HCT116 (cell line): ENCODE data around the gene PCDH9. TPM values are rescaled to one million over a fixed set of nuclear protein-coding genes. Genes with fewer than 3 reads are reported as not detected.

Experiments used
- ATAC-seq: fragments of 200-7000 bp; cut with Tn5 transposase; 2 replicates; pipeline ENCODE4 v1.9.1; 2020; ENCODE audit warnings: mild to moderate bottlenecking, moderate library complexity
- BruUV-seq: library from RNA; stranded (reverse); fragments of 400-500 nt; replicated peaks from 2 replicates; lab custom pipeline; 2021; lab: Mats Ljungman, UMichigan
- CTCF ChIA-PET: fragments of 300-600 bp; sonication (Branson Sonifier 250); formaldehyde crosslinking; loops from one replicate; lab custom pipeline; 2021; ENCODE audit warnings: antibody characterized with exemption; lab: Charles Lee
- POLR2A ChIA-PET: fragments of 300-600, 350-600 bp; sonication (Branson Sonifier 250); formaldehyde crosslinking; loops from one replicate; lab custom pipeline; 2021; ENCODE audit warnings: antibody characterized with exemption; lab: Charles Lee
- RAD21 ChIA-PET, 2 experiments: fragments of 300-600 bp; sonication (Branson Sonifier 250); formaldehyde crosslinking; loops; one replicate each; lab custom pipeline; 2023; ENCODE audit warnings: low total read pairs in 2 of 2; ENCODE audit not compliant: uncharacterized antibody in 2 of 2, unreplicated experiment in 2 of 2, low non-redundant PET in 1 of 2; lab: Charles Lee
- DNase-seq: peaks from one replicate; pipeline ENCODE4 v3.0.0-alpha.2; 2010; ENCODE audit warnings: low read depth, low spot score
- H2AFZ ChIP-seq: fragments of 200-600 bp; shearing (Covaris generic), sonication (generic); 2 replicates; pipeline ENCODE4 v1.6.1; 2017; ENCODE audit warnings: low read depth, mixed run types, mixed read lengths, antibody characterized with exemption, low read length; ENCODE audit not compliant: poor library complexity, severe bottlenecking
- H3K27ac ChIP-seq: 2 replicates; pipeline ENCODE4 v1.5.1; 2012; ENCODE audit warnings: low read depth, low read length
- H3K27me3 ChIP-seq: fragments of 200-600 bp; sonication (generic); 2 replicates; pipeline ENCODE4 v1.6.1; 2016; ENCODE audit warnings: mixed run types, low read length, mixed read lengths; ENCODE audit not compliant: insufficient read depth
- H3K36me3 ChIP-seq, 2 experiments: fragments of 200-500 bp in 1 of 2; fragments of 200-600 bp in 1 of 2; sonication (Bioruptor generic) in 1 of 2; sonication (generic) in 1 of 2; 2 replicates each; pipeline versions ENCODE4 v1.5.1 to v1.6.1; 2014 to 2016; ENCODE audit warnings: low read length in 2 of 2, inconsistent platforms in 1 of 2, mixed read lengths in 1 of 2, mixed run types in 1 of 2; ENCODE audit not compliant: insufficient read depth in 2 of 2, control insufficient read depth in 1 of 2
- H3K4me1 ChIP-seq, 2 experiments: fragments of 200-600 bp in 1 of 2; sonication (generic) in 1 of 2; 2 replicates each; pipeline versions ENCODE4 v1.5.1 to v1.6.1; 2012 to 2017; ENCODE audit warnings: low read length in 2 of 2, inconsistent platforms in 1 of 2, mild to moderate bottlenecking in 1 of 2, mixed read lengths in 1 of 2, mixed run types in 1 of 2, moderate library complexity in 1 of 2; ENCODE audit not compliant: insufficient read depth in 2 of 2, control insufficient read depth in 1 of 2
- H3K4me2 ChIP-seq: fragments of 200-600 bp; sonication (generic); 2 replicates; pipeline ENCODE4 v1.6.1; 2017; ENCODE audit warnings: mixed run types, low read length, mixed read lengths
- H3K4me3 ChIP-seq, 2 experiments: fragments of 200-600 bp in 1 of 2; sonication (generic) in 1 of 2; replicated peaks in 1 of 2; 2 replicates each; pipeline ENCODE4 v1.5.1; 2011 to 2016; ENCODE audit warnings: low read length in 2 of 2, control low read depth in 1 of 2, low read depth in 1 of 2, mild to moderate bottlenecking in 1 of 2, mixed read lengths in 1 of 2, mixed run types in 1 of 2
- H3K79me2 ChIP-seq: fragments of 200-600 bp; sonication (generic); 2 replicates; pipeline ENCODE4 v1.6.1; 2017; ENCODE audit warnings: mild to moderate bottlenecking, mixed run types, low read length, moderate library complexity, mixed read lengths; ENCODE audit not compliant: insufficient read depth
- H3K9ac ChIP-seq: fragments of 200-600 bp; sonication (generic); 2 replicates; pipeline ENCODE4 v1.6.1; 2016; ENCODE audit warnings: low read length, mixed read lengths
- H3K9me2 ChIP-seq: fragments of 200-600 bp; sonication (generic), shearing (Covaris generic); 2 replicates; pipeline ENCODE4 v1.6.1; 2017; ENCODE audit warnings: mixed run types, mild to moderate bottlenecking, moderate library complexity; ENCODE audit not compliant: insufficient read depth
- H3K9me3 ChIP-seq, 2 experiments: fragments of 200-500 bp in 1 of 2; fragments of 200-600 bp in 1 of 2; sonication (Bioruptor generic) in 1 of 2; sonication (generic) in 1 of 2; 2 replicates each; pipeline ENCODE4 v1.6.1; 2014 to 2017; ENCODE audit warnings: low read length in 2 of 2, mixed read lengths in 2 of 2, inconsistent platforms in 1 of 2, low read depth in 1 of 2, mild to moderate bottlenecking in 1 of 2, mixed run types in 1 of 2, moderate library complexity in 1 of 2; ENCODE audit not compliant: control insufficient read depth in 1 of 2, insufficient read depth in 1 of 2
- H4K20me1 ChIP-seq: fragments of 200-600 bp; sonication (generic), shearing (Covaris generic); 2 replicates; pipeline ENCODE4 v1.6.1; 2017; ENCODE audit warnings: mixed run types, mild to moderate bottlenecking, moderate library complexity; ENCODE audit not compliant: insufficient read depth
- CEBPB ChIP-seq: IDR thresholded peaks from 2 replicates; pipeline ENCODE4 v1.6.1; 2012; ENCODE audit warnings: low read depth
- EZH2 ChIP-seq: fragments of 200-600 bp; sonication (generic); IDR thresholded peaks from 2 replicates; pipeline ENCODE4 v1.6.1; 2017; ENCODE audit warnings: antibody characterized with exemption, mixed run types
- FOSL1 ChIP-seq: IDR thresholded peaks from 2 replicates; pipeline ENCODE4 v1.6.1; 2012; ENCODE audit warnings: low read depth
- JUND ChIP-seq: IDR thresholded peaks from 2 replicates; pipeline ENCODE4 v1.6.1; 2012
- SRF ChIP-seq: IDR thresholded peaks from 2 replicates; pipeline ENCODE4 v1.6.1; 2012; ENCODE audit warnings: low read depth
- ZNF274 ChIP-seq: fragments of 200-500 bp; sonication (Bioruptor generic); IDR thresholded peaks from 2 replicates; pipeline ENCODE4 v1.6.1; 2014; ENCODE audit warnings: mild to moderate bottlenecking, low read depth, low read length, inconsistent platforms
- intact Hi-C: fragments of 100-400 bp; cut with micrococcal nuclease; formaldehyde crosslinking; loops from 2 replicates; pipeline ENCODE4 v1.10.0; 2022
- total RNA-seq: library from RNA; stranded (reverse); gene quantifications from one replicate; pipeline ENCODE4 v1.2.1, GENCODE V29; 2021; ENCODE audit not compliant: unreplicated experiment
- TF ChIP-seq, protein P1 (sequence below): IDR thresholded peaks from 2 replicates; pipeline ENCODE4 v1.6.1; 2012
- TF ChIP-seq, protein P2 (sequence below): IDR thresholded peaks from 2 replicates; pipeline ENCODE4 v1.6.1; 2011; ENCODE audit warnings: mild to moderate bottlenecking, low read length, moderate library complexity; ENCODE audit not compliant: insufficient replicate concordance; ENCODE audit errors: extremely low read depth
- TF ChIP-seq, protein P3 (sequence below), 3 experiments: fragments of 200-600 bp in 1 of 3; sonication (generic) in 1 of 3; IDR thresholded peaks in 2 of 3; conservative IDR thresholded peaks in 1 of 3; 2 replicates each; pipeline ENCODE4 v1.5.1; 2012 to 2017; ENCODE audit warnings: low read depth in 2 of 3, low read length in 2 of 3, antibody characterized with exemption in 1 of 3, borderline replicate concordance in 1 of 3, control low read depth in 1 of 3, mild to moderate bottlenecking in 1 of 3, mixed read lengths in 1 of 3, mixed run types in 1 of 3, moderate library complexity in 1 of 3; ENCODE audit not compliant: insufficient read depth in 1 of 3

The PCDH9 gene
- total RNA-seq, 1 experiment from 2014 or later = 0.02 TPM

DNA sequence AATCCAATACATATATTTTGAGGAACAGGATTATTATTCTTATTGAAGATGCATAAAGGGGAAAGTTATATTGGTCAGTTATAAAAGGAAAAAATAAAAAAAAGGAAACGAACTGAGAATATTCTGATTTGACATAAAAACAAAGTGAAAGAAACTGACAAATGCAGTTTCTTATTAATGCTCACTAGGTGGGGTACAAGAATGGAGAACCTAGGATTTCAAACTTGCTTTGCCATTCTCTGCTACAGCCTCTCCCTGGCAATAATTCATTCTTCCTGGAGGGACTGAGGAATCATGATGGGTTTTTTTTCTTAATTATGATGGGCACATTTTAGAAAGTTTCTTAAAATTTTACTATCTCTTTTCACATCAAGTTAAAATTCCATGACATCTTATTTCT is 154.9 kb downstream of the PCDH9 start:
- ChIA-PET CTCF (no interaction called here), RAD21 (no interaction called here), POLR2A (no interaction called here)
- ATAC-seq (no peak), DNase-seq (no peak)
- Histone ChIP-seq H3K9ac (no peak overlapping the region), H3K27me3 (no peaks in the 10 kb centered on the region), H3K4me3 (no peak overlapping the region), H2AFZ (no peak overlapping the region), H3K79me2 (no peaks in the 10 kb centered on the region), H3K9me2 (no peaks in the 10 kb centered on the region), H3K4me2 (no peak overlapping the region), H3K27ac (no peak overlapping the region), H3K36me3 (no peaks in the 10 kb centered on the region), H3K9me3 (no peaks in the 10 kb centered on the region), H3K4me1 (no peaks in the 10 kb centered on the region), H4K20me1 (no peaks in the 10 kb centered on the region)
- no TSS peak for BruUV-seq
- TF ChIP-seq SRF = no peak
- TF ChIP-seq, protein P1, sequence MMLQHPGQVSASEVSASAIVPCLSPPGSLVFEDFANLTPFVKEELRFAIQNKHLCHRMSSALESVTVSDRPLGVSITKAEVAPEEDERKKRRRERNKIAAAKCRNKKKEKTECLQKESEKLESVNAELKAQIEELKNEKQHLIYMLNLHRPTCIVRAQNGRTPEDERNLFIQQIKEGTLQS = no peak
- TF ChIP-seq, protein P2, sequence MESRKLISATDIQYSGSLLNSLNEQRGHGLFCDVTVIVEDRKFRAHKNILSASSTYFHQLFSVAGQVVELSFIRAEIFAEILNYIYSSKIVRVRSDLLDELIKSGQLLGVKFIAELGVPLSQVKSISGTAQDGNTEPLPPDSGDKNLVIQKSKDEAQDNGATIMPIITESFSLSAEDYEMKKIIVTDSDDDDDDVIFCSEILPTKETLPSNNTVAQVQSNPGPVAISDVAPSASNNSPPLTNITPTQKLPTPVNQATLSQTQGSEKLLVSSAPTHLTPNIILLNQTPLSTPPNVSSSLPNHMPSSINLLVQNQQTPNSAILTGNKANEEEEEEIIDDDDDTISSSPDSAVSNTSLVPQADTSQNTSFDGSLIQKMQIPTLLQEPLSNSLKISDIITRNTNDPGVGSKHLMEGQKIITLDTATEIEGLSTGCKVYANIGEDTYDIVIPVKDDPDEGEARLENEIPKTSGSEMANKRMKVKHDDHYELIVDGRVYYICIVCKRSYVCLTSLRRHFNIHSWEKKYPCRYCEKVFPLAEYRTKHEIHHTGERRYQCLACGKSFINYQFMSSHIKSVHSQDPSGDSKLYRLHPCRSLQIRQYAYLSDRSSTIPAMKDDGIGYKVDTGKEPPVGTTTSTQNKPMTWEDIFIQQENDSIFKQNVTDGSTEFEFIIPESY = no peak
- TF ChIP-seq ZNF274 = no peak
- no peak for TF ChIP-seq JUND
- TF ChIP-seq EZH2 = no peak
- no peak for TF ChIP-seq FOSL1
- TF ChIP-seq CEBPB = no peak
- TF ChIP-seq, protein P3, sequence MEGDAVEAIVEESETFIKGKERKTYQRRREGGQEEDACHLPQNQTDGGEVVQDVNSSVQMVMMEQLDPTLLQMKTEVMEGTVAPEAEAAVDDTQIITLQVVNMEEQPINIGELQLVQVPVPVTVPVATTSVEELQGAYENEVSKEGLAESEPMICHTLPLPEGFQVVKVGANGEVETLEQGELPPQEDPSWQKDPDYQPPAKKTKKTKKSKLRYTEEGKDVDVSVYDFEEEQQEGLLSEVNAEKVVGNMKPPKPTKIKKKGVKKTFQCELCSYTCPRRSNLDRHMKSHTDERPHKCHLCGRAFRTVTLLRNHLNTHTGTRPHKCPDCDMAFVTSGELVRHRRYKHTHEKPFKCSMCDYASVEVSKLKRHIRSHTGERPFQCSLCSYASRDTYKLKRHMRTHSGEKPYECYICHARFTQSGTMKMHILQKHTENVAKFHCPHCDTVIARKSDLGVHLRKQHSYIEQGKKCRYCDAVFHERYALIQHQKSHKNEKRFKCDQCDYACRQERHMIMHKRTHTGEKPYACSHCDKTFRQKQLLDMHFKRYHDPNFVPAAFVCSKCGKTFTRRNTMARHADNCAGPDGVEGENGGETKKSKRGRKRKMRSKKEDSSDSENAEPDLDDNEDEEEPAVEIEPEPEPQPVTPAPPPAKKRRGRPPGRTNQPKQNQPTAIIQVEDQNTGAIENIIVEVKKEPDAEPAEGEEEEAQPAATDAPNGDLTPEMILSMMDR (IDR thresholded peaks at IDR 0.05 in 2 of 3, conservative IDR thresholded peaks at IDR 0.05 in 1 of 3; ENCODE audit: borderline replicate concordance in 1 of 3, insufficient read depth in 1 of 3, low read depth in 2 of 3, low read length in 2 of 3) = no peak
- intact Hi-C loops = no loop called here
